PC-9 (cell line): ENCODE data around the gene SLC9A6. TPM values are rescaled to one million over a fixed set of nuclear protein-coding genes. Genes with fewer than 3 reads are reported as not detected.
"Not testable (repeated sequence)": the region's sequence is repeated elsewhere in the genome, so short reads cannot be mapped to it uniquely, and the experiment has no call there.

ENCODE experiments used
- BruUV-seq: library from RNA; stranded (reverse); fragments of 400-500 nt; replicated peaks from 2 replicates; lab custom pipeline; 2021; lab: Mats Ljungman, UMichigan
- CTCF ChIA-PET: fragments of 300-600 bp; sonication (Branson Sonifier 250); formaldehyde crosslinking; loops from one replicate; lab custom pipeline; 2022; ENCODE audit warnings: antibody characterized with exemption; lab: Charles Lee
- POLR2A ChIA-PET: fragments of 300-600 bp; sonication (Branson Sonifier 250); formaldehyde crosslinking; loops from one replicate; lab custom pipeline; 2022; ENCODE audit warnings: antibody characterized with exemption; ENCODE audit not compliant: unreplicated experiment; lab: Charles Lee
- DNase-seq, 2 experiments: peaks; one replicate each; pipeline versions ENCODE4 v3.0.0 to v3.0.0-alpha.2; 2015 to 2022; ENCODE audit warnings: mixed read lengths in 1 of 2
- H2AFZ ChIP-seq: fragments of 200-600 bp; sonication (generic); 2 replicates; pipeline ENCODE4 v1.8.1; 2017; ENCODE audit warnings: antibody characterized with exemption
- H3F3A ChIP-seq: fragments of 200-600 bp; sonication (generic); 2 replicates; pipeline ENCODE4 v1.8.1; 2017; ENCODE audit warnings: antibody characterized with exemption, mild to moderate bottlenecking, low read depth; ENCODE audit not compliant: insufficient read depth
- H3K27ac ChIP-seq: fragments of 200-600 bp; sonication (generic); 2 replicates; pipeline ENCODE4 v1.6.1; 2016; ENCODE audit warnings: mixed run types
- H3K27me3 ChIP-seq: fragments of 200-600 bp; sonication (generic); 2 replicates; pipeline ENCODE4 v1.6.1; 2016; ENCODE audit warnings: low read depth, mixed run types; ENCODE audit not compliant: insufficient read depth
- H3K36me3 ChIP-seq: fragments of 200-600 bp; sonication (generic); 2 replicates; pipeline ENCODE4 v1.6.1; 2016; ENCODE audit warnings: low read depth, mixed run types
- H3K4me1 ChIP-seq: fragments of 200-600 bp; sonication (generic); replicated peaks from 2 replicates; pipeline ENCODE4 v1.6.1; 2016; ENCODE audit warnings: mixed run types; ENCODE audit not compliant: insufficient read depth
- H3K4me2 ChIP-seq: fragments of 200-600 bp; sonication (generic); 2 replicates; pipeline ENCODE4 v1.6.1; 2017; ENCODE audit warnings: mixed run types
- H3K4me3 ChIP-seq: fragments of 200-600 bp; sonication (generic); 2 replicates; pipeline ENCODE4 v1.6.1; 2016; ENCODE audit warnings: mixed run types
- H3K79me2 ChIP-seq: fragments of 200-600 bp; sonication (generic); 2 replicates; pipeline ENCODE4 v1.6.1; 2017; ENCODE audit warnings: low read depth, mixed run types
- H3K9me2 ChIP-seq: fragments of 200-600 bp; sonication (generic); 2 replicates; pipeline ENCODE4 v1.8.1; 2017; ENCODE audit warnings: mild to moderate bottlenecking; ENCODE audit not compliant: insufficient read depth
- H3K9me3 ChIP-seq: fragments of 200-600 bp; sonication (generic); 2 replicates; pipeline ENCODE4 v1.8.1; 2016; ENCODE audit warnings: low read depth; ENCODE audit not compliant: insufficient read depth
- H4K20me1 ChIP-seq: fragments of 200-600 bp; sonication (generic); 2 replicates; pipeline ENCODE4 v1.8.1; 2017; ENCODE audit not compliant: insufficient read depth
- CTCF ChIP-seq: fragments of 200-600 bp; sonication (generic); conservative IDR thresholded peaks from 2 replicates; pipeline ENCODE4 v1.6.1; 2017; ENCODE audit warnings: mixed run types, antibody characterized with exemption, mild to moderate bottlenecking, moderate library complexity
- EZH2 ChIP-seq: fragments of 200-600 bp; sonication (generic); IDR thresholded peaks from 2 replicates; pipeline ENCODE4 v1.8.0; 2017; ENCODE audit warnings: antibody characterized with exemption, low read depth
- intact Hi-C: fragments of 100-400 bp; cut with micrococcal nuclease; formaldehyde crosslinking; loops from one replicate; pipeline ENCODE4 v1.10.0; 2022; ENCODE audit not compliant: unreplicated experiment
- total RNA-seq: library from RNA; stranded (reverse); gene quantifications from 2 replicates; pipeline ENCODE4 v1.2.3, GENCODE V29; 2021

The SLC9A6 gene
- total RNA-seq, 1 experiment from 2014 or later, result 16.5 TPM

GRCh38 chrX:136049608-136050007 is 64.4 kb downstream of the SLC9A6 start:
- POLR2A ChIA-PET, result no interaction called here
- Histone ChIP-seq H3K79me2 (no peaks in the 10 kb centered on the region), H4K20me1 (no peaks in the 10 kb centered on the region), H3K27ac (no peak overlapping the region), H2AFZ (no peak overlapping the region), H3K4me3 (no peak overlapping the region), H3K9me2 (no peaks in the 10 kb centered on the region), H3K4me1 (0 out of 2 replicates have a peak, but pooled peaks cover 6% of the 10 kb centered on the region), H3K9me3 (no peaks in the 10 kb centered on the region), H3K36me3 (no peaks in the 10 kb centered on the region), H3K4me2 (no peak overlapping the region), H3K27me3 (no peaks in the 10 kb centered on the region), H3F3A (no peaks in the 10 kb centered on the region)
- no TSS peak for BruUV-seq
- no peak for DNase-seq
- CTCF ChIA-PET, result no interaction called here
- TF ChIP-seq CTCF (no peak), EZH2 (no peak)
- intact Hi-C loops, result no loop called here

GRCh38 chrX:136050875-136051274 is 65.6 kb downstream of the SLC9A6 start:
- H3F3A ChIP-seq, H4K20me1 ChIP-seq, H3K9me3 ChIP-seq, intact Hi-C loops, H3K4me2 ChIP-seq, H3K36me3 ChIP-seq, H3K4me3 ChIP-seq, DNase-seq, BruUV-seq, H3K79me2 ChIP-seq, H3K4me1 ChIP-seq, H2AFZ ChIP-seq, H3K27me3 ChIP-seq, CTCF ChIA-PET, POLR2A ChIA-PET, H3K27ac ChIP-seq, H3K9me2 ChIP-seq: not testable (repeated sequence)

- H3K9me3 ChIP-seq, result no peaks in the 10 kb centered on the region
- no peak overlapping the region for H3K4me3 ChIP-seq
- no peak for DNase-seq
- H3K36me3 ChIP-seq, result no peaks in the 10 kb centered on the region
- BruUV-seq, result no TSS peak
- H3K4me1 ChIP-seq, result 0 out of 2 replicates have a peak, but pooled peaks cover 6% of the 10 kb centered on the region
- H3K79me2 ChIP-seq, result no peaks in the 10 kb centered on the region
- TF ChIP-seq EZH2 (no peak), CTCF (no peak)
- intact Hi-C loops, result no loop called here
- H3K27ac ChIP-seq, result no peak overlapping the region
- no peaks in the 10 kb centered on the region for H3K27me3 ChIP-seq
- H3K4me2 ChIP-seq, result no peak overlapping the region
- no peaks in the 10 kb centered on the region for H3F3A ChIP-seq
- no peak overlapping the region for H2AFZ ChIP-seq
- H3K9me2 ChIP-seq, result no peaks in the 10 kb centered on the region
- CTCF ChIA-PET, result no interaction called here
- no peaks in the 10 kb centered on the region for H4K20me1 ChIP-seq
- POLR2A ChIA-PET, result no interaction called here
Observed at GRCh38 chrX:136051611-136052010, 66.4 kb downstream of the SLC9A6 start.

GRCh38 chrX:136055651-136056221 is 70.5 kb downstream of the SLC9A6 start:
- POLR2A ChIA-PET, result no interaction called here
- H3K79me2 ChIP-seq, result no peaks in the 10 kb centered on the region
- H3K9me2 ChIP-seq, result no peaks in the 10 kb centered on the region
- TF ChIP-seq CTCF (no peak), EZH2 (no peak)
- H3K4me2 ChIP-seq, result no peak overlapping the region
- DNase-seq, result no peak
- BruUV-seq, result no TSS peak
- intact Hi-C loops, result no loop called here
- CTCF ChIA-PET, result no interaction called here
- H3K9me3 ChIP-seq, result no peaks in the 10 kb centered on the region
- no peak overlapping the region for H3K27ac ChIP-seq
- no peaks in the 10 kb centered on the region for H3K4me1 ChIP-seq
- H2AFZ ChIP-seq, result no peak overlapping the region
- H3K4me3 ChIP-seq, result no peak overlapping the region
- H3K36me3 ChIP-seq, result no peaks in the 10 kb centered on the region
- H3K27me3 ChIP-seq, result no peaks in the 10 kb centered on the region
- H3F3A ChIP-seq, result no peaks in the 10 kb centered on the region
- H4K20me1 ChIP-seq, result no peaks in the 10 kb centered on the region
